Measurements from ENCODE around the gene C1QL3.

GRCh38 chr10:16547973-16548372 is 26.3 kb upstream of the C1QL3 start:
- no peak for TF ChIP-seq CTCF (IDR thresholded peaks at IDR 0.05)
- no peak for TF ChIP-seq EZH2 (IDR thresholded peaks at IDR 0.05)
